H9 (cell line): ENCODE data around the gene TADA2A. TPM values are rescaled to one million over a fixed set of nuclear protein-coding genes. Genes with fewer than 3 reads are reported as not detected.
"Not testable (repeated sequence)": the region's sequence is repeated elsewhere in the genome, so short reads cannot be mapped to it uniquely, and the experiment has no call there.

Experiments used
- DNase-seq: peaks from one replicate; pipeline ENCODE4 v3.0.0-alpha.2; 2017
- H2AFZ ChIP-seq: one replicate; pipeline ENCODE4 v1.6.1; 2013; ENCODE audit warnings: mild to moderate bottlenecking, low read length, control low read depth, moderate library complexity
- H2AK5ac ChIP-seq: 2 replicates; pipeline ENCODE4 v1.6.1; 2013; ENCODE audit warnings: low read length, control low read depth, mixed read lengths; ENCODE audit not compliant: insufficient read length
- H2BK120ac ChIP-seq: one replicate; pipeline ENCODE4 v1.6.1; 2013; ENCODE audit warnings: low read depth, mild to moderate bottlenecking, low read length, control low read depth, inconsistent platforms; ENCODE audit not compliant: poor library complexity, severe bottlenecking
- H2BK12ac ChIP-seq: 2 replicates; pipeline ENCODE4 v1.6.1; 2013; ENCODE audit warnings: low read length, control low read depth, mixed read lengths, low read depth; ENCODE audit not compliant: insufficient read length
- H2BK15ac ChIP-seq: 2 replicates; pipeline ENCODE4 v1.6.1; 2013; ENCODE audit warnings: low read depth, low read length, control low read depth
- H2BK20ac ChIP-seq: one replicate; pipeline ENCODE4 v1.6.1; 2013; ENCODE audit warnings: low read depth, mild to moderate bottlenecking, low read length, control low read depth, inconsistent platforms; ENCODE audit not compliant: poor library complexity, severe bottlenecking
- H2BK5ac ChIP-seq: 2 replicates; pipeline ENCODE4 v1.6.1; 2013; ENCODE audit warnings: low read length, control low read depth, mixed read lengths; ENCODE audit not compliant: insufficient read length
- H3K14ac ChIP-seq: 2 replicates; pipeline ENCODE4 v1.6.1; 2013; ENCODE audit warnings: low read length, control low read depth; ENCODE audit not compliant: insufficient read depth
- H3K18ac ChIP-seq: 2 replicates; pipeline ENCODE4 v1.6.1; 2013; ENCODE audit warnings: low read depth, mild to moderate bottlenecking, mixed read lengths, low read length, control low read depth; ENCODE audit not compliant: insufficient read length
- H3K23ac ChIP-seq: 2 replicates; pipeline ENCODE4 v1.6.1; 2013; ENCODE audit warnings: low read length, control low read depth, mixed read lengths, low read depth; ENCODE audit not compliant: insufficient read length
- H3K23me2 ChIP-seq: 2 replicates; pipeline ENCODE4 v1.6.1; 2013; ENCODE audit warnings: low read depth, mild to moderate bottlenecking, mixed read lengths, low read length, control low read depth; ENCODE audit not compliant: insufficient read length, poor library complexity, severe bottlenecking
- H3K27ac ChIP-seq: 2 replicates; pipeline ENCODE4 v1.5.1; 2013; ENCODE audit warnings: low read length, control low read depth, mixed read lengths, low read depth; ENCODE audit not compliant: insufficient read length
- H3K27me3 ChIP-seq: 2 replicates; pipeline ENCODE4 v1.6.1; 2013; ENCODE audit warnings: low read length, control low read depth, inconsistent platforms; ENCODE audit not compliant: insufficient read depth
- H3K4ac ChIP-seq: 2 replicates; pipeline ENCODE4 v1.6.1; 2013; ENCODE audit warnings: low read depth, mild to moderate bottlenecking, control low read depth, inconsistent platforms, low read length, moderate library complexity
- H3K4me1 ChIP-seq: 2 replicates; pipeline ENCODE4 v1.6.1; 2013; ENCODE audit warnings: low read length, control low read depth, inconsistent platforms; ENCODE audit not compliant: insufficient read depth
- H3K4me2 ChIP-seq: 2 replicates; pipeline ENCODE4 v1.6.1; 2013; ENCODE audit warnings: low read length, control low read depth, mixed read lengths; ENCODE audit not compliant: insufficient read length, insufficient read depth
- H3K56ac ChIP-seq: 2 replicates; pipeline ENCODE4 v1.6.1; 2013; ENCODE audit warnings: low read depth, mild to moderate bottlenecking, mixed read lengths, low read length, control low read depth; ENCODE audit not compliant: insufficient read length
- H3K79me1 ChIP-seq: 2 replicates; pipeline ENCODE4 v1.6.1; 2013; ENCODE audit warnings: low read depth, mild to moderate bottlenecking, moderate library complexity, low read length, control low read depth, inconsistent platforms; ENCODE audit not compliant: insufficient read depth, poor library complexity, severe bottlenecking
- H3K79me2 ChIP-seq: 2 replicates; pipeline ENCODE4 v1.6.1; 2013; ENCODE audit warnings: low read length, control low read depth, inconsistent platforms; ENCODE audit not compliant: insufficient read depth
- H3K9ac ChIP-seq: 2 replicates; pipeline ENCODE4 v1.6.1; 2013; ENCODE audit warnings: low read length, control low read depth, mixed read lengths; ENCODE audit not compliant: insufficient read length; ENCODE audit errors: extremely low read depth
- H3K9me3 ChIP-seq: one replicate; pipeline ENCODE4 v1.6.1; 2013; ENCODE audit warnings: low read depth, low read length, inconsistent platforms; ENCODE audit not compliant: control insufficient read depth
- H3T11ph ChIP-seq: one replicate; pipeline ENCODE4 v1.6.1; 2013; ENCODE audit warnings: mild to moderate bottlenecking, low read length, control low read depth, inconsistent platforms
- H4K20me1 ChIP-seq: one replicate; pipeline ENCODE4 v1.6.1; 2013; ENCODE audit not compliant: control insufficient read depth, insufficient read length, insufficient read depth
- H4K5ac ChIP-seq: 2 replicates; pipeline ENCODE4 v1.6.1; 2013; ENCODE audit warnings: low read depth, mild to moderate bottlenecking, mixed read lengths, low read length, control low read depth; ENCODE audit not compliant: insufficient read length
- H4K8ac ChIP-seq: replicated peaks from 2 replicates; pipeline ENCODE4 v1.6.1; 2013; ENCODE audit warnings: low read length, control low read depth, mixed read lengths, low read depth; ENCODE audit not compliant: insufficient read length
- H4K91ac ChIP-seq: 2 replicates; pipeline ENCODE4 v1.6.1; 2013; ENCODE audit warnings: low read depth, mild to moderate bottlenecking, moderate library complexity, mixed read lengths, low read length, control low read depth; ENCODE audit not compliant: insufficient read length
- H3K27ac Mint-ChIP-seq, 3 experiments: 2 replicates in 2 of 3; 3 replicates in 1 of 3; pipeline ENCODE4 v1.8.0; 2020 to 2021; ENCODE audit warnings: mixed read lengths in 3 of 3, mild to moderate bottlenecking in 1 of 3, moderate library complexity in 1 of 3
- H3K27me3 Mint-ChIP-seq: 2 replicates; pipeline ENCODE4 v1.8.0; 2021; ENCODE audit warnings: low read depth, mild to moderate bottlenecking, moderate library complexity, mixed read lengths
- H3K36me3 Mint-ChIP-seq, 3 experiments: 2 replicates in 2 of 3; 3 replicates in 1 of 3; pipeline ENCODE4 v1.8.0; 2020 to 2021; ENCODE audit warnings: low read depth in 3 of 3, mixed read lengths in 3 of 3; ENCODE audit not compliant: insufficient read depth in 1 of 3
- H3K4me1 Mint-ChIP-seq, 2 experiments: 2 replicates each; pipeline ENCODE4 v1.8.0; 2020; ENCODE audit warnings: mixed read lengths in 2 of 2
- H3K4me3 Mint-ChIP-seq, 2 experiments: 2 replicates in 1 of 2; 3 replicates in 1 of 2; pipeline ENCODE4 v1.8.0; 2020 to 2021; ENCODE audit warnings: mild to moderate bottlenecking in 2 of 2, mixed read lengths in 2 of 2, moderate library complexity in 1 of 2
- H3K9me3 Mint-ChIP-seq, 2 experiments: 2 replicates in 1 of 2; 3 replicates in 1 of 2; pipeline ENCODE4 v1.8.0; 2020; ENCODE audit warnings: mild to moderate bottlenecking in 2 of 2, mixed read lengths in 2 of 2, moderate library complexity in 1 of 2
- WGBS: extraction: QIAGEN DNeasy Blood & Tissue Kit; methylation state at CpG from one replicate; pipeline ENCODE4 v1.1.7; 2013; ENCODE audit warnings: missing lambda C conversion rate, low lambda C conversion rate, mixed read lengths; ENCODE audit not compliant: insufficient read length; ENCODE audit errors: extremely low coverage; 5-methylcytosine and 5-hydroxymethylcytosine counted together
- total RNA-seq: library from RNA; stranded (reverse); gene quantifications from 2 replicates; pipeline ENCODE4 v1.2.1, GENCODE V29; 2021
- TF ChIP-seq, protein P1 (sequence below): fragments of 200-600 bp; sonication (generic); conservative IDR thresholded peaks from 3 replicates; pipeline ENCODE4 v1.8.0; 2021; ENCODE audit warnings: antibody characterized with exemption, mild to moderate bottlenecking

Gene TADA2A
- total RNA-seq, 1 experiment from 2014 or later, result 20.9 TPM

- no peak overlapping the region for H2BK20ac ChIP-seq
- no peaks in the 10 kb centered on the region for H3K79me2 ChIP-seq
- no peak overlapping the region for H3K23ac ChIP-seq
- Mint-ChIP-seq H3K9me3 (no peaks in the 10 kb centered on the region), H3K4me1 (peaks cover 22 to 25% of the 10 kb centered on the region in 2 experiments), H3K27ac (peak overlapping the region; percentile 63 to 85 (median 82); a peak in 6 of 7 replicates), H3K36me3 (peaks cover 2 to 35% (median 21%) of the 10 kb centered on the region in 3 experiments; a peak in 6 of 7 replicates), H3K27me3 (no peaks in the 10 kb centered on the region), H3K4me3 (no peak overlapping the region)
- TF ChIP-seq, protein P1, sequence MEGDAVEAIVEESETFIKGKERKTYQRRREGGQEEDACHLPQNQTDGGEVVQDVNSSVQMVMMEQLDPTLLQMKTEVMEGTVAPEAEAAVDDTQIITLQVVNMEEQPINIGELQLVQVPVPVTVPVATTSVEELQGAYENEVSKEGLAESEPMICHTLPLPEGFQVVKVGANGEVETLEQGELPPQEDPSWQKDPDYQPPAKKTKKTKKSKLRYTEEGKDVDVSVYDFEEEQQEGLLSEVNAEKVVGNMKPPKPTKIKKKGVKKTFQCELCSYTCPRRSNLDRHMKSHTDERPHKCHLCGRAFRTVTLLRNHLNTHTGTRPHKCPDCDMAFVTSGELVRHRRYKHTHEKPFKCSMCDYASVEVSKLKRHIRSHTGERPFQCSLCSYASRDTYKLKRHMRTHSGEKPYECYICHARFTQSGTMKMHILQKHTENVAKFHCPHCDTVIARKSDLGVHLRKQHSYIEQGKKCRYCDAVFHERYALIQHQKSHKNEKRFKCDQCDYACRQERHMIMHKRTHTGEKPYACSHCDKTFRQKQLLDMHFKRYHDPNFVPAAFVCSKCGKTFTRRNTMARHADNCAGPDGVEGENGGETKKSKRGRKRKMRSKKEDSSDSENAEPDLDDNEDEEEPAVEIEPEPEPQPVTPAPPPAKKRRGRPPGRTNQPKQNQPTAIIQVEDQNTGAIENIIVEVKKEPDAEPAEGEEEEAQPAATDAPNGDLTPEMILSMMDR, result no peak
- H3K23me2 ChIP-seq, result no peaks in the 10 kb centered on the region
- H2AFZ ChIP-seq, result no peak overlapping the region
- H2BK5ac ChIP-seq, result no peak overlapping the region
- H3K18ac ChIP-seq, result no peak overlapping the region
- no peak overlapping the region for H4K5ac ChIP-seq
- H3K9me3 ChIP-seq, result no peaks in the 10 kb centered on the region
- no peak overlapping the region for H3T11ph ChIP-seq
- H4K20me1 ChIP-seq, result no peaks in the 10 kb centered on the region
- no peak for DNase-seq
- H3K14ac ChIP-seq, result no peak overlapping the region
- H3K56ac ChIP-seq, result no peak overlapping the region
- no peaks in the 10 kb centered on the region for H3K4me1 ChIP-seq
- H3K4ac ChIP-seq, result no peak overlapping the region
- no peaks in the 10 kb centered on the region for H3K79me1 ChIP-seq
- no peak overlapping the region for H4K91ac ChIP-seq
- no CpG with 5 or more reads among the region's 6 CpGs for WGBS
- H2BK120ac ChIP-seq, result no peak overlapping the region
- H2AK5ac ChIP-seq, result no peak overlapping the region
- no peak overlapping the region for H3K9ac ChIP-seq
- H3K4me2 ChIP-seq, result no peak overlapping the region
- H3K27ac ChIP-seq, result no peak overlapping the region
- no peak overlapping the region for H2BK15ac ChIP-seq
- no peak overlapping the region for H2BK12ac ChIP-seq
- H4K8ac ChIP-seq, result no peak overlapping the region
- H3K27me3 ChIP-seq, result no peaks in the 10 kb centered on the region
Measured at GRCh38 chr17:37450112-37450511, 43.4 kb downstream of the TADA2A start.

- not testable (repeated sequence) for H3K27me3 Mint-ChIP-seq, DNase-seq, H2BK20ac ChIP-seq, H2BK12ac ChIP-seq, H4K20me1 ChIP-seq, H3K9ac ChIP-seq, H4K5ac ChIP-seq, H3K79me1 ChIP-seq, H3K4me2 ChIP-seq, H3T11ph ChIP-seq, H3K18ac ChIP-seq, H3K56ac ChIP-seq, H4K91ac ChIP-seq, H2BK15ac ChIP-seq, H3K14ac ChIP-seq, H3K79me2 ChIP-seq, H2AFZ ChIP-seq, H2AK5ac ChIP-seq, H3K9me3 ChIP-seq, H3K4me1 ChIP-seq, H4K8ac ChIP-seq, H3K4ac ChIP-seq, H3K27ac Mint-ChIP-seq, H3K4me3 Mint-ChIP-seq, H3K23me2 ChIP-seq, H3K27me3 ChIP-seq, H3K23ac ChIP-seq, H2BK5ac ChIP-seq, H2BK120ac ChIP-seq, H3K27ac ChIP-seq, H3K9me3 Mint-ChIP-seq
- Mint-ChIP-seq H3K4me1 (peaks cover 13% of the 10 kb centered on the region in 2 experiments), H3K36me3 (peaks cover 0 to 13% (median 11%) of the 10 kb centered on the region in 3 experiments; a peak in 3 of 7 replicates)
- no CpG with 5 or more reads among the region's 3 CpGs for WGBS
Measured at GRCh38 chr17:37457801-37458200, 51.1 kb downstream of the TADA2A start.
